ENCODE measurements around the gene AJAP1. TPM values are rescaled to one million over a fixed set of nuclear protein-coding genes. Genes with fewer than 3 reads are reported as not detected.

Gene AJAP1
- polyA plus RNA-seq, 1 donor from 2014 or later = 7.9 TPM

DNA sequence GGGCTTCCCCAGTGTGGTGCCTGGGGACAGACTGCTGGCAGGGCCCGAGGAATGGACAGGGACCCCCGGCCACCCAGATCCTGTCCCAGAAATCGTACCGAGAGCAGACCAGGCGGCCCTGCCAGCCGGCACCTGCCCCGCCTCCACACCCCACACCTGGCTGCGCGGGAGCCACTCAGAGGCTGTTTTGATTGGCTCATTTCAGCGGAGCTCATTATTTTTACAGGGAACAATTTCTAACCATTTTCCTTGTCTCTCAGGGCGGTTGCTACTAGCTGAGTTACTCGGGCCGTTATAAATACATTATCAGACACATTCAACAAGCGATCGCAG lies 39.3 kb upstream of the AJAP1 start:
- Histone ChIP-seq H3K79me2 (replicated peaks; ENCODE audit: insufficient read depth, low read length) (no peaks in the 10 kb centered on the region), H3K36me3 (ENCODE audit: insufficient read depth, low read length) (no peaks in the 10 kb centered on the region), H3F3A (ENCODE audit: insufficient read depth, low read length, poor library complexity, severe bottlenecking) (no peaks in the 10 kb centered on the region), H3K27ac (ENCODE audit: low read length) (no peak overlapping the region), H3K9ac (ENCODE audit: low read length) (no peak overlapping the region), H4K20me1 (ENCODE audit: insufficient read depth) (no peaks in the 10 kb centered on the region), H3K4me3 (ENCODE audit: low read length) (no peak overlapping the region), H3K27me3 (ENCODE audit: insufficient read depth, low read depth, low read length) (no peaks in the 10 kb centered on the region), H3K9me2 (ENCODE audit: insufficient read depth, low read length) (no peaks in the 10 kb centered on the region), H3K9me3 (ENCODE audit: low read length) (no peaks in the 10 kb centered on the region), H3K4me2 (ENCODE audit: low read length) (no peak overlapping the region), H2AFZ (ENCODE audit: low read depth, low read length) (no peak overlapping the region)
- no peak for TF ChIP-seq POLR2AphosphoS5 (IDR thresholded peaks at IDR 0.05)
- no peak for TF ChIP-seq EP300 (conservative IDR thresholded peaks at IDR 0.05; ENCODE audit: poor library complexity, severe bottlenecking)
- TF ChIP-seq EZH2 (IDR thresholded peaks at IDR 0.05; ENCODE audit: borderline replicate concordance, insufficient read depth, low read length, poor library complexity, severe bottlenecking) = no peak

DNA sequence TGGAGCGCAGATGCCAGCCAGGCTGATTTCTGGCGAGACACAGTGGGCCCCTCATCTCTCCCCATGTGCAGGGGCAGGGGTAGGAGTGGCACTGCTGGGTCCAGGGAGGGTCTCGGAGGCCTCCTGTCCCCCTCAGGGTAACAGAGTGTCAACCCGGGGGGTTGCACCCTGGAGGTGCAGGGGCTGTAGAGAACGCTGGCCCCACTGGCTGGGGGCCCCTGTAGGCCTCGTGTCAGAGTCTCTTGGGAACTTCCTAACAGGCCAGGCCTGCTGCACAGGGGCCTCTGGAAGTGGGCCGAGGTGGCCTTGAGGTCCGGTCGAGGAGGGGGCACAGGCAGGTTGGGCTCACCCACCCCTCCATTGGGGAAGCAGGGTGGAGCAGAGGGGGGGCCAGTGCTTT lies 38.9 kb upstream of the AJAP1 start:
- Histone ChIP-seq H3K79me2 (replicated peaks; ENCODE audit: insufficient read depth, low read length) (no peaks in the 10 kb centered on the region), H3K9ac (ENCODE audit: low read length) (no peak overlapping the region), H4K20me1 (ENCODE audit: insufficient read depth) (no peaks in the 10 kb centered on the region), H3K4me2 (ENCODE audit: low read length) (no peak overlapping the region), H3K27ac (ENCODE audit: low read length) (no peak overlapping the region), H3K4me3 (ENCODE audit: low read length) (no peak overlapping the region), H3K9me2 (ENCODE audit: insufficient read depth, low read length) (no peaks in the 10 kb centered on the region), H3K9me3 (ENCODE audit: low read length) (no peaks in the 10 kb centered on the region), H3K27me3 (ENCODE audit: insufficient read depth, low read depth, low read length) (no peaks in the 10 kb centered on the region), H3K36me3 (ENCODE audit: insufficient read depth, low read length) (no peaks in the 10 kb centered on the region), H3F3A (ENCODE audit: insufficient read depth, low read length, poor library complexity, severe bottlenecking) (no peaks in the 10 kb centered on the region), H2AFZ (ENCODE audit: low read depth, low read length) (no peak overlapping the region)
- TF ChIP-seq TAF1 (IDR thresholded peaks at IDR 0.05; ENCODE audit: low read depth) (no peak), EP300 (conservative IDR thresholded peaks at IDR 0.05; ENCODE audit: poor library complexity, severe bottlenecking) (no peak), MXI1 (conservative IDR thresholded peaks at IDR 0.05; ENCODE audit: poor library complexity, severe bottlenecking) (no peak), SMC3 (conservative IDR thresholded peaks at IDR 0.05; ENCODE audit: poor library complexity) (no peak), RAD21 (conservative IDR thresholded peaks at IDR 0.05) (no peak), EZH2 (IDR thresholded peaks at IDR 0.05; ENCODE audit: borderline replicate concordance, insufficient read depth, low read length, poor library complexity, severe bottlenecking) (no peak), POLR2AphosphoS5 (IDR thresholded peaks at IDR 0.05) (no peak)
- TF ChIP-seq, protein P1, sequence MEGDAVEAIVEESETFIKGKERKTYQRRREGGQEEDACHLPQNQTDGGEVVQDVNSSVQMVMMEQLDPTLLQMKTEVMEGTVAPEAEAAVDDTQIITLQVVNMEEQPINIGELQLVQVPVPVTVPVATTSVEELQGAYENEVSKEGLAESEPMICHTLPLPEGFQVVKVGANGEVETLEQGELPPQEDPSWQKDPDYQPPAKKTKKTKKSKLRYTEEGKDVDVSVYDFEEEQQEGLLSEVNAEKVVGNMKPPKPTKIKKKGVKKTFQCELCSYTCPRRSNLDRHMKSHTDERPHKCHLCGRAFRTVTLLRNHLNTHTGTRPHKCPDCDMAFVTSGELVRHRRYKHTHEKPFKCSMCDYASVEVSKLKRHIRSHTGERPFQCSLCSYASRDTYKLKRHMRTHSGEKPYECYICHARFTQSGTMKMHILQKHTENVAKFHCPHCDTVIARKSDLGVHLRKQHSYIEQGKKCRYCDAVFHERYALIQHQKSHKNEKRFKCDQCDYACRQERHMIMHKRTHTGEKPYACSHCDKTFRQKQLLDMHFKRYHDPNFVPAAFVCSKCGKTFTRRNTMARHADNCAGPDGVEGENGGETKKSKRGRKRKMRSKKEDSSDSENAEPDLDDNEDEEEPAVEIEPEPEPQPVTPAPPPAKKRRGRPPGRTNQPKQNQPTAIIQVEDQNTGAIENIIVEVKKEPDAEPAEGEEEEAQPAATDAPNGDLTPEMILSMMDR (IDR thresholded peaks at IDR 0.05; ENCODE audit: poor library complexity, severe bottlenecking) = no peak

DNA sequence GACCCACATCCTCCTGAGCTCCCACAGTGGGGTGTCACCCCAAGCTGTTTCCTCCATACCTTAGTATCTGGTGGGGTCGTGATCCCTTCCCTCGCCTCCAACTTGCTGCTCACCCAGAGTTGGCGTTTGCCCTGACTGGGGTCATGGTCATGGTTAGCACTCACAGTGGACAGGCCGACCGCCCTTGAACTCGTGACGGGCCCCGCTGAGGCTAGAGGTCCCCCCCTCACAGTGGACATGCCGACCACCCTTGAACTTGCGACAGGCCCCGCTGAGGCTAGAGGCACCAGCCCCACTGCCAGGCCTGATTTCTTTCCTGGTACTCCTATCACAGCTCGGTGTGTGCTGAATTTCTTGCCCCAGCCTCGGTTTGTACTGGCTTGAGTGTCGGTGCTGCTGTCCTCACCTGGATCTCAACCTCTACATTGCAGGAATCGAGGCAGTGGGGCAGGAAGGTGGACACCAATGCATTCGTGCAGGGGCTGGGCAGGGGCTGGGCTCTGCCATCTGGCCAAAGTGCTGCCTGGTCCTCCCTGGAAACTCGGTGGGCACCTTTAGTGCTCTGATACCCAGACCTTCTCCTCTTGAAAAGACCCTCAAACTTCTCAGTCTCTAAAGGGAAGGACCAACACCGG lies 37.5 kb upstream of the AJAP1 start:
- Histone ChIP-seq H3K27me3 (ENCODE audit: insufficient read depth, low read depth, low read length) (no peaks in the 10 kb centered on the region), H2AFZ (ENCODE audit: low read depth, low read length) (no peak overlapping the region), H3K9ac (ENCODE audit: low read length) (no peak overlapping the region), H3K9me3 (ENCODE audit: low read length) (no peaks in the 10 kb centered on the region), H3F3A (ENCODE audit: insufficient read depth, low read length, poor library complexity, severe bottlenecking) (no peaks in the 10 kb centered on the region), H3K36me3 (ENCODE audit: insufficient read depth, low read length) (no peaks in the 10 kb centered on the region), H3K4me2 (ENCODE audit: low read length) (no peak overlapping the region), H4K20me1 (ENCODE audit: insufficient read depth) (no peaks in the 10 kb centered on the region), H3K79me2 (replicated peaks; ENCODE audit: insufficient read depth, low read length) (no peaks in the 10 kb centered on the region), H3K9me2 (ENCODE audit: insufficient read depth, low read length) (no peaks in the 10 kb centered on the region), H3K4me3 (ENCODE audit: low read length) (no peak overlapping the region), H3K27ac (ENCODE audit: low read length) (no peak overlapping the region)
- TF ChIP-seq TAF1 (IDR thresholded peaks at IDR 0.05; ENCODE audit: low read depth) (no peak), POLR2AphosphoS5 (IDR thresholded peaks at IDR 0.05) (no peak), SMC3 (conservative IDR thresholded peaks at IDR 0.05; ENCODE audit: poor library complexity) (no peak)
- TF ChIP-seq, protein P1 (IDR thresholded peaks at IDR 0.05; ENCODE audit: poor library complexity, severe bottlenecking) = no peak
- TF ChIP-seq, protein P2, sequence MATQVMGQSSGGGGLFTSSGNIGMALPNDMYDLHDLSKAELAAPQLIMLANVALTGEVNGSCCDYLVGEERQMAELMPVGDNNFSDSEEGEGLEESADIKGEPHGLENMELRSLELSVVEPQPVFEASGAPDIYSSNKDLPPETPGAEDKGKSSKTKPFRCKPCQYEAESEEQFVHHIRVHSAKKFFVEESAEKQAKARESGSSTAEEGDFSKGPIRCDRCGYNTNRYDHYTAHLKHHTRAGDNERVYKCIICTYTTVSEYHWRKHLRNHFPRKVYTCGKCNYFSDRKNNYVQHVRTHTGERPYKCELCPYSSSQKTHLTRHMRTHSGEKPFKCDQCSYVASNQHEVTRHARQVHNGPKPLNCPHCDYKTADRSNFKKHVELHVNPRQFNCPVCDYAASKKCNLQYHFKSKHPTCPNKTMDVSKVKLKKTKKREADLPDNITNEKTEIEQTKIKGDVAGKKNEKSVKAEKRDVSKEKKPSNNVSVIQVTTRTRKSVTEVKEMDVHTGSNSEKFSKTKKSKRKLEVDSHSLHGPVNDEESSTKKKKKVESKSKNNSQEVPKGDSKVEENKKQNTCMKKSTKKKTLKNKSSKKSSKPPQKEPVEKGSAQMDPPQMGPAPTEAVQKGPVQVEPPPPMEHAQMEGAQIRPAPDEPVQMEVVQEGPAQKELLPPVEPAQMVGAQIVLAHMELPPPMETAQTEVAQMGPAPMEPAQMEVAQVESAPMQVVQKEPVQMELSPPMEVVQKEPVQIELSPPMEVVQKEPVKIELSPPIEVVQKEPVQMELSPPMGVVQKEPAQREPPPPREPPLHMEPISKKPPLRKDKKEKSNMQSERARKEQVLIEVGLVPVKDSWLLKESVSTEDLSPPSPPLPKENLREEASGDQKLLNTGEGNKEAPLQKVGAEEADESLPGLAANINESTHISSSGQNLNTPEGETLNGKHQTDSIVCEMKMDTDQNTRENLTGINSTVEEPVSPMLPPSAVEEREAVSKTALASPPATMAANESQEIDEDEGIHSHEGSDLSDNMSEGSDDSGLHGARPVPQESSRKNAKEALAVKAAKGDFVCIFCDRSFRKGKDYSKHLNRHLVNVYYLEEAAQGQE (IDR thresholded peaks at IDR 0.05; ENCODE audit: borderline replicate concordance) = no peak

All from neural cell (in vitro differentiated cells).